ENCODE measurements around the gene PDXP.

Gene PDXP

DNA sequence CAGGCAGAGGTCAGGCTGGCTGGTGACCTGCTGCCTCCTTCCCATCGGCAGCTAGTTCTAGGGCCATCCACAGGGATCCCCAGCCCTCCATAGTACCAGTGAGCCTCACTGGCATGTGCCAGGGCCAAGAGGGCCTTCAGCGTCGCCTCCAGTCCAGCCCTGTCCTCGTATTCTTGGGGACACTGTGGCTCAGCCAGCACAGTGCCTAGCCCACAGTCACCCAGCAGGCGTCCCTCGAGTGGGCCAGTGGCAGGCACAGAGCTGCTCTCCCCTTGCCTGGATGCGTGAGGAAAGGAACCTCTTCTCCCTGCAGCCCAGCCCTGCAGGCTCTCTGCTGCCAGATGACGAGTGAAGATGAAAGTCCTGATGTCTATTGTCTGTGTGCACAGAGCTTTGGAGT, 29.7 kb upstream of the PDXP start:
- DNase-seq (ENCODE audit: low read depth): no peak
- H3K4me3 ChIP-seq (ENCODE audit: low read depth, low read length): no peak overlapping the region
- TF ChIP-seq, protein P1, sequence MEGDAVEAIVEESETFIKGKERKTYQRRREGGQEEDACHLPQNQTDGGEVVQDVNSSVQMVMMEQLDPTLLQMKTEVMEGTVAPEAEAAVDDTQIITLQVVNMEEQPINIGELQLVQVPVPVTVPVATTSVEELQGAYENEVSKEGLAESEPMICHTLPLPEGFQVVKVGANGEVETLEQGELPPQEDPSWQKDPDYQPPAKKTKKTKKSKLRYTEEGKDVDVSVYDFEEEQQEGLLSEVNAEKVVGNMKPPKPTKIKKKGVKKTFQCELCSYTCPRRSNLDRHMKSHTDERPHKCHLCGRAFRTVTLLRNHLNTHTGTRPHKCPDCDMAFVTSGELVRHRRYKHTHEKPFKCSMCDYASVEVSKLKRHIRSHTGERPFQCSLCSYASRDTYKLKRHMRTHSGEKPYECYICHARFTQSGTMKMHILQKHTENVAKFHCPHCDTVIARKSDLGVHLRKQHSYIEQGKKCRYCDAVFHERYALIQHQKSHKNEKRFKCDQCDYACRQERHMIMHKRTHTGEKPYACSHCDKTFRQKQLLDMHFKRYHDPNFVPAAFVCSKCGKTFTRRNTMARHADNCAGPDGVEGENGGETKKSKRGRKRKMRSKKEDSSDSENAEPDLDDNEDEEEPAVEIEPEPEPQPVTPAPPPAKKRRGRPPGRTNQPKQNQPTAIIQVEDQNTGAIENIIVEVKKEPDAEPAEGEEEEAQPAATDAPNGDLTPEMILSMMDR (IDR thresholded peaks at IDR 0.05; ENCODE audit: control insufficient read depth, extremely low read depth, insufficient read depth): no peak

- no peak overlapping the region for H3K4me3 ChIP-seq (ENCODE audit: low read depth, low read length)
- TF ChIP-seq, protein P1 (IDR thresholded peaks at IDR 0.05; ENCODE audit: control insufficient read depth, extremely low read depth, insufficient read depth): no peak
- no peak for DNase-seq (ENCODE audit: low read depth)
These were observed 28.6 kb upstream of the PDXP start for GRCh38 chr22:37629928-37630327.

DNA sequence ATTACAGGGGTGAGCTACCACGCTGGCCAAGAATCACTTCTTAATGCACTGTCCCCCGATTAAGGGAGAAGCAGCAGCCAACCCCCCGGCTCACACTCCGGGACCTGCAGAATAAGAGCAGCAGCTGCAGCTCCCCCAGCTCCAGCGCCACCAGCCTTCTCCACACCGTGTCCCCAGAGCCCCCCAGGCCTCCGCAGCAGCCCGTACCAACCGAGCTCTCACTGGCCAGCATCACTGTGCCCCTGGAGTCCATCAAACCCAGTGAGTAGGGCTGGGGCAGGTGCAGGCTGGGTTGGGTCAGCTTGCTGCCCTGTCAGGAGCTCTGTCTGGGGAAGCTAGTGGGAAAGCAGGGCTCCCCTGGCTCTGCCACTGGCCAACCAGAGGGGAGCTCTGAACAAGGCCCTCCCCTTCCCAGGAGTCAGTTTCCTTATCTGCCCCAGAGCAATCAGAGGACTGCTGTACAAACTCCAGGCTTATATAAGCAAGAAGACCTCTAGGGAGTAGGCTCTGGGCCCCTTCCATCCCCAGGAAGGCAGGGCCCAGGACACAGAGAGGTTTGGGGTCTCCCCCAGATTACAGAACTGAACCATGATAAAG, 27.6 kb upstream of the PDXP start:
- H3K4me3 ChIP-seq (ENCODE audit: low read depth, low read length): no peak overlapping the region
- TF ChIP-seq, protein P1 (IDR thresholded peaks at IDR 0.05; ENCODE audit: control insufficient read depth, extremely low read depth, insufficient read depth): no peak
- no peak for DNase-seq (ENCODE audit: low read depth)

DNA sequence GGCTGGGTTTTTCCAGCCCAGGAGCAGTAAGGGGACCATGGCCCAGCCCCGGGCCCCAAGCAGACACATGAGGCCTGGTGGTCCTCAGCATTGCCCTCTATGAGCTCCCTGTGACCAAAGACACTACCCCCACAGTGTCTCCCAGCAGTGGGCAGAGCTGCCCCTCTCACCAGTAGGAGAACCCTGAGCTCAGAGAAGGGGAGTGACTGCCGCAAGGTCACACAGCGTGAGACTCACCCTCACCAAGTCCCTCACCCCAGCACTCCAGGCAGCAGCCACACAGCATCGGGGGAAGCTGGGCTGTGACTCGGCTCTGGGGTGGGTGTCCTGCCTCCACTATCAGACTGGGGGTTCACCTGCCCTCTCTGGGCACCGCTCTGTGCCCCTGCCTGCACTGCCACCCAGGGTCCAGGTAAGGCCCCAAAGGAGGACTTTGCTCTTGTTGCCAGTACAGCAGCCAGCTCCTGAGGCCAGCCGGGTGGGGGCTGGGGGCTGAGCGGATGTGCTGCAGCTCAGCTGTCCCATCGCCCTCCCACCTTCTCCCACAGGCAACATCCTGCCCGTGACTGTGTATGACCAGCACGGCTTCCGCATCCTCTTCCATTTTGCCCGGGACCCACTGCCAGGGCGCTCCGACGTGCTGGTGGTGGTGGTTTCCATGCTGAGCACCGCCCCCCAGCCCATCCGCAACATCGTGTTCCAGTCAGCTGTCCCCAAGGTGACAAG, 26.9 kb upstream of the PDXP start:
- TF ChIP-seq, protein P1 (IDR thresholded peaks at IDR 0.05; ENCODE audit: control insufficient read depth, extremely low read depth, insufficient read depth): no peak
- DNase-seq (ENCODE audit: low read depth): no peak

GRCh38 chr22:37632174-37633088, 26.1 kb upstream of the PDXP start:
- no peak overlapping the region for H3K4me3 ChIP-seq (ENCODE audit: low read depth, low read length)
- TF ChIP-seq, protein P1 (IDR thresholded peaks at IDR 0.05; ENCODE audit: control insufficient read depth, extremely low read depth, insufficient read depth): no peak
- no peak for DNase-seq (ENCODE audit: low read depth)

More for the DNA sequence above, 26.9 kb upstream of the PDXP start:
- H3K4me3 ChIP-seq (ENCODE audit: low read depth, low read length): no peak overlapping the region

DNA sequence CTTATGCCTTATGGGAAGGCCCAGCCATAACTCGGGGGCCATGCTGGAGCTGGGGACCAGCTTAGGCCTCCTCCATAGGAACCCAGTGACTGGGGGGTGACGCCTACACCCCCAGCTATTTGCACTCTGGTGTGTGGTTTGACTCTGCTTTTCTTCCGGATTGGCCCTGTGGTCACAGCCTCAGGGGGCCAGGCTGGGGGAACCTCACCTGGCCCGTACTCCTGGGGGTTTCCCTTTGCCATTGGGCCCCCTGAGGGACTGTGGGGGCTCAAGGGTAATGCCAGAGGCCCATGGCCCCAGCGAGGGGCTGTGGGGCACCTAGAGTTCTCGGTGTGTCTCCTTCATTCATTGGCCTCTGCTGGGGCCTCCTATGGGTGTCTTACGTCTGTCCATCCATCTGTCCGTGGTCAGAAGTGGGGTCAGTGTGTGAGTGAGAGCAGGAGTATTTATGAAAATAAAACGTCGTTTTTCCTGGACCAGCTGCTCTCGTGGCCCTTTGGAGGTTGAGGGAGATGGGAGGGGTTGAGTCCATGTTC, 25.4 kb upstream of the PDXP start:
- TF ChIP-seq, protein P1 (IDR thresholded peaks at IDR 0.05; ENCODE audit: control insufficient read depth, extremely low read depth, insufficient read depth): no peak
- DNase-seq (ENCODE audit: low read depth): no peak
- H3K4me3 ChIP-seq (ENCODE audit: low read depth, low read length): no peak overlapping the region

Measured in LNCaP clone FGC (cell line).